Neural cell (in vitro differentiated cells): Measurements from ENCODE around the gene EFCAB6. TPM values are rescaled to one million over a fixed set of nuclear protein-coding genes. Genes with fewer than 3 reads are reported as not detected.

Experiments
- H2AFZ ChIP-seq: fragments of 200-600, 300-800 bp; sonication (generic), shearing (Covaris generic); 2 replicates; pipeline ENCODE4 v1.6.0; 2014; ENCODE audit warnings: low read depth, mild to moderate bottlenecking, antibody characterized with exemption, low read length, moderate library complexity
- H3F3A ChIP-seq: fragments of 200-600 bp; shearing (Covaris generic); 2 replicates; pipeline ENCODE4 v1.6.1; 2016; ENCODE audit warnings: mild to moderate bottlenecking, moderate library complexity, mixed read lengths, antibody characterized with exemption, low read length; ENCODE audit not compliant: insufficient read depth, poor library complexity, severe bottlenecking
- H3K27ac ChIP-seq: fragments of 200-600, 300-800 bp; sonication (generic), shearing (Covaris generic); 2 replicates; pipeline ENCODE4 v1.5.1; 2014; ENCODE audit warnings: mild to moderate bottlenecking, low read length, moderate library complexity
- H3K27me3 ChIP-seq: fragments of 300-800, 200-600 bp; sonication (generic), shearing (Covaris generic); 2 replicates; pipeline ENCODE4 v1.6.0; 2014; ENCODE audit warnings: mild to moderate bottlenecking, low read depth, low read length, moderate library complexity; ENCODE audit not compliant: insufficient read depth
- H3K36me3 ChIP-seq: fragments of 300-800, 200-600 bp; sonication (generic), shearing (Covaris generic); 2 replicates; pipeline ENCODE4 v1.5.1; 2014; ENCODE audit warnings: mild to moderate bottlenecking, antibody characterized with exemption, low read length, moderate library complexity; ENCODE audit not compliant: insufficient read depth
- H3K4me2 ChIP-seq: fragments of 300-800, 200-600 bp; sonication (generic), shearing (Covaris generic); 2 replicates; pipeline ENCODE4 v1.6.0; 2014; ENCODE audit warnings: mild to moderate bottlenecking, low read length
- H3K4me3 ChIP-seq: fragments of 300-800, 200-600 bp; sonication (generic), shearing (Covaris generic); 2 replicates; pipeline ENCODE4 v1.5.1; 2014; ENCODE audit warnings: mild to moderate bottlenecking, low read length, moderate library complexity
- H3K79me2 ChIP-seq: fragments of 200-600 bp; shearing (Covaris generic); replicated peaks from 2 replicates; pipeline ENCODE4 v1.6.0; 2014; ENCODE audit warnings: mild to moderate bottlenecking, low read length, moderate library complexity; ENCODE audit not compliant: insufficient read depth
- H3K9ac ChIP-seq: fragments of 300-800, 200-600 bp; sonication (generic), shearing (Covaris generic); 2 replicates; pipeline ENCODE4 v1.6.1; 2016; ENCODE audit warnings: mild to moderate bottlenecking, low read length, mixed read lengths
- H3K9me2 ChIP-seq: fragments of 200-600 bp; shearing (Covaris generic); 2 replicates; pipeline ENCODE4 v1.6.1; 2016; ENCODE audit warnings: mild to moderate bottlenecking, low read length, mixed read lengths; ENCODE audit not compliant: insufficient read depth
- H3K9me3 ChIP-seq: fragments of 200-600, 300-800 bp; sonication (generic), shearing (Covaris generic); 2 replicates; pipeline ENCODE4 v1.6.1; 2016; ENCODE audit warnings: mild to moderate bottlenecking, mixed run types, low read length, moderate library complexity, mixed read lengths
- H4K20me1 ChIP-seq: fragments of 200-600 bp; shearing (Covaris generic); 2 replicates; pipeline ENCODE4 v1.6.1; 2016; ENCODE audit warnings: mild to moderate bottlenecking, mixed run types; ENCODE audit not compliant: insufficient read depth
- CTCF ChIP-seq: fragments of 450-650 bp; IDR thresholded peaks from 2 replicates; pipeline ENCODE4 v1.5.1; 2014; ENCODE audit warnings: antibody characterized with exemption, mild to moderate bottlenecking, moderate library complexity; ENCODE audit not compliant: poor library complexity, severe bottlenecking
- EP300 ChIP-seq: fragments of 450-650 bp; conservative IDR thresholded peaks from 2 replicates; pipeline ENCODE4 v1.6.1; 2014; ENCODE audit warnings: antibody characterized with exemption, mild to moderate bottlenecking, moderate library complexity; ENCODE audit not compliant: poor library complexity, severe bottlenecking
- EZH2 ChIP-seq: fragments of 200-600, 300-800 bp; shearing (Covaris generic), sonication (generic); IDR thresholded peaks from 2 replicates; pipeline ENCODE4 v1.6.1; 2014; ENCODE audit warnings: antibody characterized with exemption, low read length, borderline replicate concordance, mild to moderate bottlenecking; ENCODE audit not compliant: insufficient read depth, poor library complexity, severe bottlenecking
- MXI1 ChIP-seq: fragments of 450-650 bp; conservative IDR thresholded peaks from 2 replicates; pipeline ENCODE4 v1.6.1; 2014; ENCODE audit warnings: antibody characterized with exemption, mild to moderate bottlenecking; ENCODE audit not compliant: poor library complexity, severe bottlenecking
- POLR2AphosphoS5 ChIP-seq: IDR thresholded peaks from 2 replicates; pipeline ENCODE4 v1.6.1; 2012
- RAD21 ChIP-seq: fragments of 450-650 bp; conservative IDR thresholded peaks from 2 replicates; pipeline ENCODE4 v1.6.1; 2014; ENCODE audit warnings: antibody characterized with exemption, mild to moderate bottlenecking, moderate library complexity
- REST ChIP-seq: IDR thresholded peaks from 2 replicates; pipeline ENCODE4 v1.6.1; 2012; ENCODE audit warnings: borderline replicate concordance
- SMC3 ChIP-seq: fragments of 450-650 bp; conservative IDR thresholded peaks from 2 replicates; pipeline ENCODE4 v1.6.1; 2014; ENCODE audit warnings: antibody characterized with exemption, mild to moderate bottlenecking, moderate library complexity; ENCODE audit not compliant: poor library complexity
- TAF1 ChIP-seq: IDR thresholded peaks from 2 replicates; pipeline ENCODE4 v1.6.1; 2012; ENCODE audit warnings: low read depth
- polyA plus RNA-seq: library from polyadenylated mRNA; depleted of rRNA; stranded (reverse); fragments of >200 nt; gene quantifications from 2 replicates; pipeline ENCODE4 v1.2.3, GENCODE V29; 2014

The EFCAB6 gene
- polyA plus RNA-seq, 1 donor from 2014 or later = 1.4 TPM

GRCh38 chr22:43488937-43489336 is 323.2 kb downstream of the EFCAB6 start:
- TF ChIP-seq MXI1 = no peak
- no peak for TF ChIP-seq REST
- TF ChIP-seq CTCF = no peak
- no peak for TF ChIP-seq RAD21
- no peak for TF ChIP-seq EP300
- no peak for TF ChIP-seq EZH2
- no peak for TF ChIP-seq SMC3
- no peak for TF ChIP-seq TAF1
- TF ChIP-seq POLR2AphosphoS5 = no peak
- H3K79me2 ChIP-seq = no peaks in the 10 kb centered on the region
- H2AFZ ChIP-seq = no peak overlapping the region
- no peaks in the 10 kb centered on the region for H3K9me2 ChIP-seq
- no peaks in the 10 kb centered on the region for H3F3A ChIP-seq
- no peaks in the 10 kb centered on the region for H3K27me3 ChIP-seq
- H3K27ac ChIP-seq = peak overlapping the region; percentile 86
- no peak overlapping the region for H3K4me2 ChIP-seq
- no peaks in the 10 kb centered on the region for H3K9me3 ChIP-seq
- no peaks in the 10 kb centered on the region for H3K36me3 ChIP-seq
- H3K9ac ChIP-seq = peak overlapping the region; percentile 53
- H4K20me1 ChIP-seq = no peaks in the 10 kb centered on the region
- peak overlapping the region; percentile 42 for H3K4me3 ChIP-seq

DNA sequence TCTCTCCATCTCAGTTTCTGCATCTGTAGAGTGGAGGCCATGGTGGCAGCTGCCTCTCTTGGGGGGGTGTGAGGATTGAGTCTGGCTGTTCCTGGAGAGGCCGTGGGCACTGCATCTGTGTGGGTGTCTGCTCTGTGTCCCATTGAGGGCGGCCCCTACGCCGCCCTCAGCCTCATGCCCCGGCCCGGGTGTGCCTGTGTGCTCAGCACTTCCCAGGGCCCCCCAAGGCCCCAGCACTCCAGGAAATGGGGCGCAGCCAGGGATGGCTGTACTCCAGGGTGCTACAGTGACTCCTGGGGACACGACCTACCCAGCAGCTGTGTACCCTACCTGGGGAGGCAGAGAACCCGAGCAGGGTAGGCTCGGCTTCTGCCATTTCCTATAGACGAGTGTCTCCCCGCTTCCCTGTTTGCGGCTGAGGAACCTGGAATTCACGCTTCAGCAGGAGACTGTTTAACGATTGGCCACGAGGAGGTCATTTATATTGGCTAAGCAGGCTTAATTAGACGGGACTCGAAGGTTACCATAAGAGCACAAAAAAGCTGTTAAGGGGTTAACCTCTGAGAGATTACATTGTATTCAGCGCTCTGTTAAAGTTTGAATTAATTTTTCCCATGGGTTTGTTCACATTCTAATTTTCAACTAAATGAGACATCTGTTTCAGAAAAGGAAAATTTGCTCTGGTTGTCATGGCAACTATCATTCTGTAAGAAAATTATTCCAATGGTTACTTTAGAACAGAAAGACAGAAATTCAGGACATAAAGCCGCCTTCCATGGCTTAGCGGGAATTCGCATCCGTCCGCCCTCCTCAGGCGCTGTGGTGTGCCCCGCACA is 323.9 kb downstream of the EFCAB6 start:
- H3F3A ChIP-seq = no peaks in the 10 kb centered on the region
- peak overlapping the region; percentile 86 for H3K27ac ChIP-seq
- H3K4me2 ChIP-seq = peak overlapping the region; percentile 50
- H3K9me3 ChIP-seq = no peaks in the 10 kb centered on the region
- H4K20me1 ChIP-seq = no peaks in the 10 kb centered on the region
- H3K9ac ChIP-seq = peak overlapping the region; percentile 54
- H3K27me3 ChIP-seq = no peaks in the 10 kb centered on the region
- H3K79me2 ChIP-seq = no peaks in the 10 kb centered on the region
- no peak for TF ChIP-seq TAF1
- no peak for TF ChIP-seq MXI1
- TF ChIP-seq POLR2AphosphoS5 = no peak
- no peak for TF ChIP-seq EZH2
- no peak for TF ChIP-seq EP300
- no peak for TF ChIP-seq SMC3
- TF ChIP-seq REST = no peak
- no peak overlapping the region for H2AFZ ChIP-seq
- H3K4me3 ChIP-seq = peak overlapping the region; percentile 43
- no peaks in the 10 kb centered on the region for H3K9me2 ChIP-seq
- no peaks in the 10 kb centered on the region for H3K36me3 ChIP-seq
